Tibial nerve (tissue), 4 donors: Measurements from ENCODE around the gene LIG4.

Experiments
- EP300 ChIP-seq, 2 donors: sonication (generic); formaldehyde crosslinking; IDR thresholded peaks; one replicate each; pipeline ENCODE4 v1.6.1; 2017; ENCODE audit warnings: antibody characterized with exemption in 2 of 2, mild to moderate bottlenecking in 1 of 2
- POLR2A ChIP-seq, 2 donors: fragments of 450-650 bp; IDR thresholded peaks; one replicate each; pipeline ENCODE4 v1.6.1; 2017; ENCODE audit warnings: antibody characterized with exemption in 2 of 2, mild to moderate bottlenecking in 2 of 2, moderate library complexity in 2 of 2
- TF ChIP-seq, protein P1 (sequence below), 5 experiments: fragments of 200-600 bp in 3 of 5; fragments of 450-650 bp in 2 of 5; sonication (generic) in 3 of 5; IDR thresholded peaks; one replicate each; pipeline ENCODE4 v1.5.1; 2016 to 2019; ENCODE audit warnings: antibody characterized with exemption in 5 of 5, mild to moderate bottlenecking in 3 of 5, moderate library complexity in 2 of 5

GRCh38 chr13:108210551-108210950, 4.8 kb downstream of the LIG4 start:
- TF ChIP-seq, protein P1, sequence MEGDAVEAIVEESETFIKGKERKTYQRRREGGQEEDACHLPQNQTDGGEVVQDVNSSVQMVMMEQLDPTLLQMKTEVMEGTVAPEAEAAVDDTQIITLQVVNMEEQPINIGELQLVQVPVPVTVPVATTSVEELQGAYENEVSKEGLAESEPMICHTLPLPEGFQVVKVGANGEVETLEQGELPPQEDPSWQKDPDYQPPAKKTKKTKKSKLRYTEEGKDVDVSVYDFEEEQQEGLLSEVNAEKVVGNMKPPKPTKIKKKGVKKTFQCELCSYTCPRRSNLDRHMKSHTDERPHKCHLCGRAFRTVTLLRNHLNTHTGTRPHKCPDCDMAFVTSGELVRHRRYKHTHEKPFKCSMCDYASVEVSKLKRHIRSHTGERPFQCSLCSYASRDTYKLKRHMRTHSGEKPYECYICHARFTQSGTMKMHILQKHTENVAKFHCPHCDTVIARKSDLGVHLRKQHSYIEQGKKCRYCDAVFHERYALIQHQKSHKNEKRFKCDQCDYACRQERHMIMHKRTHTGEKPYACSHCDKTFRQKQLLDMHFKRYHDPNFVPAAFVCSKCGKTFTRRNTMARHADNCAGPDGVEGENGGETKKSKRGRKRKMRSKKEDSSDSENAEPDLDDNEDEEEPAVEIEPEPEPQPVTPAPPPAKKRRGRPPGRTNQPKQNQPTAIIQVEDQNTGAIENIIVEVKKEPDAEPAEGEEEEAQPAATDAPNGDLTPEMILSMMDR (IDR thresholded peaks at IDR 0.05), result no peak
- TF ChIP-seq EP300 (IDR thresholded peaks at IDR 0.05) (no peak), POLR2A (IDR thresholded peaks at IDR 0.05) (no peak)
